GM21367 (cell line): Measurements from ENCODE around the gene BDNF.
A peak's percentile ranks its signal among the peaks of the same experiment; 100 is the strongest.

Source experiments
- ATAC-seq: cut with Tn5 transposase; IDR thresholded peaks from one replicate; pipeline ENCODE4 v1.9.1; 2021; ENCODE audit not compliant: unreplicated experiment

Gene BDNF

GRCh38 chr11:27707676-27708075 lies 7.4 kb upstream of the BDNF start:
- ATAC-seq = no peak

GRCh38 chr11:27705873-27706820 lies 5.9 kb upstream of the BDNF start:
- ATAC-seq = peak; percentile 79

GRCh38 chr11:27703481-27703880 lies 3.2 kb upstream of the BDNF start:
- no peak for ATAC-seq

GRCh38 chr11:27702811-27703210 lies 2.6 kb upstream of the BDNF start:
- ATAC-seq = no peak

GRCh38 chr11:27701355-27702105 lies 1.3 kb upstream of the BDNF start:
- no peak for ATAC-seq

GRCh38 chr11:27699926-27700350 lies 317 bp downstream of the BDNF start:
- ATAC-seq = no peak

GRCh38 chr11:27699242-27699925 lies 871 bp downstream of the BDNF start:
- no peak for ATAC-seq

GRCh38 chr11:27698872-27699241 lies 1.4 kb downstream of the BDNF start:
- peak; percentile 65 for ATAC-seq

GRCh38 chr11:27697679-27698275 lies 2.5 kb downstream of the BDNF start:
- no peak for ATAC-seq

GRCh38 chr11:27696961-27697360 lies 3.3 kb downstream of the BDNF start:
- ATAC-seq = no peak

GRCh38 chr11:27696115-27696514 lies 4.1 kb downstream of the BDNF start:
- no peak for ATAC-seq

GRCh38 chr11:27694992-27695391 lies 5.3 kb downstream of the BDNF start:
- no peak for ATAC-seq

GRCh38 chr11:27693398-27693797 lies 6.9 kb downstream of the BDNF start:
- no peak for ATAC-seq

- no peak for ATAC-seq
Observed at GRCh38 chr11:27692781-27693180, 7.5 kb downstream of the BDNF start.

- no peak for ATAC-seq
Observed at GRCh38 chr11:27688076-27688475, 12.2 kb downstream of the BDNF start.

GRCh38 chr11:27681664-27682063 lies 18.6 kb downstream of the BDNF start:
- no peak for ATAC-seq

- ATAC-seq = no peak
Observed at GRCh38 chr11:27679136-27680015, 20.9 kb downstream of the BDNF start.

GRCh38 chr11:27678242-27678641 lies 22.0 kb downstream of the BDNF start:
- no peak for ATAC-seq

- no peak for ATAC-seq
Observed at GRCh38 chr11:27677108-27677507, 23.1 kb downstream of the BDNF start.
